ENCODE measurements around the gene TRIM28. TPM values are rescaled to one million over a fixed set of nuclear protein-coding genes. Genes with fewer than 3 reads are reported as not detected.

The TRIM28 gene
- total and polyA plus RNA-seq, 9 of the 15 experiments (the other 6 are each of a cell fraction or from before 2014, with no cell fraction given), result 12.1 to 797 (median 490) TPM

GRCh38 chr19:58513694-58514563, 29.9 kb upstream of the TRIM28 start (continued):
- no peak for TF ChIP-seq ADNP (tag; IDR thresholded peaks at IDR 0.05)
- TF ChIP-seq ZNF668 (CRISPR knock-in tag; IDR thresholded peaks at IDR 0.05), result no peak
- TF ChIP-seq FOS (IDR thresholded peaks at IDR 0.05; ENCODE audit: extremely low read depth, insufficient read length), result no peak
- peak; percentile 92 for TF ChIP-seq CXXC5 (CRISPR knock-in tag; IDR thresholded peaks at IDR 0.05)
- no peak for TF ChIP-seq TFAM (CRISPR knock-in tag; conservative IDR thresholded peaks at IDR 0.05)
- TF ChIP-seq FOXP1 (CRISPR knock-in tag; IDR thresholded peaks at IDR 0.05), result peak; percentile 44; the same call in 1 of the 2 replicates
- peak; percentile 69 for TF ChIP-seq TFAP4 (CRISPR knock-in tag; IDR thresholded peaks at IDR 0.05; ENCODE audit: borderline replicate concordance)
- TF ChIP-seq ZBTB33 (CRISPR knock-in tag; IDR thresholded peaks at IDR 0.05), result peak; percentile 89
- TF ChIP-seq MLX (CRISPR knock-in tag; conservative IDR thresholded peaks at IDR 0.05), result 0 out of 4 replicates have a peak, but pooled peaks of 1 of the 2 experiments have one; percentile 60
- TF ChIP-seq HBP1 (CRISPR knock-in tag; IDR thresholded peaks at IDR 0.05), result no peak
- TF ChIP-seq POLR2H (tag; IDR thresholded peaks at IDR 0.05; ENCODE audit: low read depth), result peak; percentile 36; the same call in 1 of the 2 replicates
- no peak for TF ChIP-seq ZNF79 (CRISPR knock-in tag; IDR thresholded peaks at IDR 0.05; ENCODE audit: low read depth)
- no peak for TF ChIP-seq RNF219 (CRISPR knock-in tag; IDR thresholded peaks at IDR 0.05)
- TF ChIP-seq HMBOX1 (IDR thresholded peaks at IDR 0.05), result no peak; the same call in 1 of the 2 replicates
- TF ChIP-seq TRIM28 (IDR thresholded peaks at IDR 0.05), result no peak
- peak; percentile 88 for TF ChIP-seq RBFOX2 (IDR thresholded peaks at IDR 0.05; ENCODE audit: low read depth, low read length)
- TF ChIP-seq PYGO2 (tag; IDR thresholded peaks at IDR 0.05), result no peak
- TF ChIP-seq SP2 (IDR thresholded peaks at IDR 0.05; ENCODE audit: extremely low read depth, low read depth, low read length, poor library complexity, severe bottlenecking), result no peak

Measured in K562 (cell line).